H1 (cell line): ENCODE data around the gene FAM76A. TPM values are rescaled to one million over a fixed set of nuclear protein-coding genes. Genes with fewer than 3 reads are reported as not detected.

Experiments used
- ASH2L ChIP-seq: fragments of 200-600, 300-600 bp; sonication (generic); IDR thresholded peaks from one replicate; pipeline ENCODE4 v1.7.1; 2017; ENCODE audit warnings: low read length
- BACH1 ChIP-seq: IDR thresholded peaks from 2 replicates; pipeline ENCODE4 v1.6.1; 2012; ENCODE audit warnings: low read length, improper control_type of control experiment
- BCL11A ChIP-seq, 2 experiments: IDR thresholded peaks; one replicate each; pipeline ENCODE4 v1.6.1; 2011; ENCODE audit warnings: low read depth in 2 of 2, low read length in 2 of 2, mild to moderate bottlenecking in 2 of 2
- BRCA1 ChIP-seq: IDR thresholded peaks from 2 replicates; pipeline ENCODE4 v1.6.1; 2012; ENCODE audit warnings: low read depth, low read length, improper control_type of control experiment
- GABPA ChIP-seq: IDR thresholded peaks from 2 replicates; pipeline ENCODE4 v1.6.1; 2011; ENCODE audit warnings: mild to moderate bottlenecking, low read length, moderate library complexity, borderline replicate concordance; ENCODE audit not compliant: insufficient read depth
- HDAC2 ChIP-seq, 2 experiments: fragments of 300-600 bp in 1 of 2; sonication (generic) in 1 of 2; IDR thresholded peaks; 2 replicates each; pipeline ENCODE4 v1.6.1; 2011 to 2012; ENCODE audit warnings: low read depth in 2 of 2, low read length in 2 of 2, mild to moderate bottlenecking in 2 of 2, moderate library complexity in 2 of 2, borderline replicate concordance in 1 of 2, inconsistent platforms in 1 of 2
- HDAC6 ChIP-seq: IDR thresholded peaks from one replicate; pipeline ENCODE4 v1.7.1; 2012; ENCODE audit warnings: low read depth, mild to moderate bottlenecking, inconsistent platforms, low read length, moderate library complexity
- JUND ChIP-seq: IDR thresholded peaks from 2 replicates; pipeline ENCODE4 v1.6.1; 2011; ENCODE audit warnings: mild to moderate bottlenecking, improper control_type of control experiment, low read length
- KDM5A ChIP-seq: fragments of 200-600 bp; IDR thresholded peaks from 2 replicates; pipeline ENCODE4 v1.7.1; 2012; ENCODE audit warnings: mild to moderate bottlenecking, low read length, inconsistent platforms, mixed read lengths
- MAX ChIP-seq: IDR thresholded peaks from 2 replicates; pipeline ENCODE4 v1.6.1; 2012; ENCODE audit warnings: inconsistent platforms
- POLR2AphosphoS5 ChIP-seq: IDR thresholded peaks from 2 replicates; pipeline ENCODE4 v1.6.1; 2011; ENCODE audit warnings: low read depth, low read length
- POU5F1 ChIP-seq: IDR thresholded peaks from 2 replicates; pipeline ENCODE4 v1.6.1; 2011; ENCODE audit warnings: low read depth, mild to moderate bottlenecking, low read length, moderate library complexity
- SAP30 ChIP-seq: fragments of 300-600 bp; sonication (generic); IDR thresholded peaks from 2 replicates; pipeline ENCODE4 v1.7.1; 2012; ENCODE audit warnings: low read length, moderate library complexity, mild to moderate bottlenecking, inconsistent platforms; ENCODE audit not compliant: insufficient read depth, insufficient replicate concordance
- SIN3A ChIP-seq, 2 experiments: IDR thresholded peaks in 1 of 2; conservative IDR thresholded peaks in 1 of 2; 2 replicates each; pipeline ENCODE4 v1.6.1; 2011 to 2012; ENCODE audit warnings: low read length in 2 of 2, improper control_type of control experiment in 1 of 2, low read depth in 1 of 2, mild to moderate bottlenecking in 1 of 2
- SP4 ChIP-seq: IDR thresholded peaks from 2 replicates; pipeline ENCODE4 v1.6.1; 2012; ENCODE audit warnings: low read length, inconsistent platforms
- SRF ChIP-seq: IDR thresholded peaks from 2 replicates; pipeline ENCODE4 v1.6.1; 2011; ENCODE audit warnings: mild to moderate bottlenecking, low read depth, low read length, moderate library complexity
- SUZ12 ChIP-seq: fragments of 200-600 bp; sonication (generic); IDR thresholded peaks from 2 replicates; pipeline ENCODE4 v1.6.1; 2012; ENCODE audit warnings: mild to moderate bottlenecking, inconsistent platforms, low read length, moderate library complexity, mixed read lengths
- YY1 ChIP-seq: IDR thresholded peaks from 2 replicates; pipeline ENCODE4 v1.6.1; 2011; ENCODE audit warnings: low read depth, mild to moderate bottlenecking, low read length
- polyA plus RNA-seq, 7 experiments: library from polyadenylated mRNA; depleted of rRNA in 3 of 7; stranded (reverse) in 5 of 7; unstranded in 2 of 7; fragments of >200 nt in 5 of 7; fragments of 200-250 nt in 2 of 7; gene quantifications; 1 replicate in 5 of 7; 2 replicates in 1 of 7; 4 replicates in 1 of 7; pipeline versions ENCODE4 v1.2.1 to v1.2.3, GENCODE V29; 2011 to 2013; ENCODE audit warnings: missing spikeins in 2 of 7, mixed read lengths in 2 of 7
- total RNA-seq: library from RNA; stranded (reverse); fragmentation: NEBNext Ultra II Directional; extraction: Animal tissue kit (Norgen Biotek cat#: 25700); gene quantifications from 2 replicates; pipeline ENCODE4 v1.2.1, GENCODE V29; 2021
- TF ChIP-seq, protein P1 (sequence below): IDR thresholded peaks from 2 replicates; pipeline ENCODE4 v1.6.1; 2011; ENCODE audit warnings: low read length, improper control_type of control experiment
- TF ChIP-seq, protein P2 (sequence below): IDR thresholded peaks from 2 replicates; pipeline ENCODE4 v1.6.1; 2012; ENCODE audit warnings: low read length, inconsistent platforms

FAM76A gene
- total and polyA plus RNA-seq, 2 of the 8 experiments (the other 6 are each of a cell fraction or from before 2014, with no cell fraction given) = 3.4 to 16.2 TPM

GRCh38 chr1:27725374-27726172 lies at the start of gene FAM76A (continued):
- TF ChIP-seq POLR2AphosphoS5 (peak; percentile 40; the same call in 1 of the 2 replicates), SUZ12 (no peak), BCL11A (IDR thresholded peaks at IDR 0.05; ENCODE audit: low read depth in 2 of 2, low read length in 2 of 2) (no peak), KDM5A (no peak), SRF (no peak), HDAC2 (IDR thresholded peaks at IDR 0.05; ENCODE audit: borderline replicate concordance in 1 of 2, low read depth in 2 of 2, low read length in 2 of 2) (peak in 1 of 2 experiments; percentile 40; a peak in 1 of 4 replicates), MAX (peak; percentile 99), JUND (no peak), SAP30 (no peak), GABPA (no peak), BACH1 (peak; percentile 90), SP4 (no peak), YY1 (peak; percentile 61; the same call in 1 of the 2 replicates), SIN3A (conservative IDR thresholded peaks at IDR 0.05 in 1 of 2, IDR thresholded peaks at IDR 0.05 in 1 of 2; ENCODE audit: low read depth in 1 of 2, low read length in 2 of 2) (peak in 1 of 2 experiments; percentile 75; a peak in 1 of 4 replicates), BRCA1 (peak; percentile 94), ASH2L (no peak), POU5F1 (no peak), HDAC6 (no peak)
- TF ChIP-seq, protein P1, sequence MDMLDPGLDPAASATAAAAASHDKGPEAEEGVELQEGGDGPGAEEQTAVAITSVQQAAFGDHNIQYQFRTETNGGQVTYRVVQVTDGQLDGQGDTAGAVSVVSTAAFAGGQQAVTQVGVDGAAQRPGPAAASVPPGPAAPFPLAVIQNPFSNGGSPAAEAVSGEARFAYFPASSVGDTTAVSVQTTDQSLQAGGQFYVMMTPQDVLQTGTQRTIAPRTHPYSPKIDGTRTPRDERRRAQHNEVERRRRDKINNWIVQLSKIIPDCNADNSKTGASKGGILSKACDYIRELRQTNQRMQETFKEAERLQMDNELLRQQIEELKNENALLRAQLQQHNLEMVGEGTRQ = peak; percentile 63; the same call in 1 of the 2 replicates
- TF ChIP-seq, protein P2, sequence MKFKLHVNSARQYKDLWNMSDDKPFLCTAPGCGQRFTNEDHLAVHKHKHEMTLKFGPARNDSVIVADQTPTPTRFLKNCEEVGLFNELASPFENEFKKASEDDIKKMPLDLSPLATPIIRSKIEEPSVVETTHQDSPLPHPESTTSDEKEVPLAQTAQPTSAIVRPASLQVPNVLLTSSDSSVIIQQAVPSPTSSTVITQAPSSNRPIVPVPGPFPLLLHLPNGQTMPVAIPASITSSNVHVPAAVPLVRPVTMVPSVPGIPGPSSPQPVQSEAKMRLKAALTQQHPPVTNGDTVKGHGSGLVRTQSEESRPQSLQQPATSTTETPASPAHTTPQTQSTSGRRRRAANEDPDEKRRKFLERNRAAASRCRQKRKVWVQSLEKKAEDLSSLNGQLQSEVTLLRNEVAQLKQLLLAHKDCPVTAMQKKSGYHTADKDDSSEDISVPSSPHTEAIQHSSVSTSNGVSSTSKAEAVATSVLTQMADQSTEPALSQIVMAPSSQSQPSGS = peak; percentile 77; the same call in 1 of the 2 replicates
